ENCODE data around the gene HNRNPA3. TPM values are rescaled to one million over a fixed set of nuclear protein-coding genes. Genes with fewer than 3 reads are reported as not detected.
"Not testable (repeated sequence)": the region's sequence is repeated elsewhere in the genome, so short reads cannot be mapped to it uniquely, and the experiment has no call there.

Gene HNRNPA3
- total RNA-seq, 1 experiment from 2014 or later = 406 TPM

DNA sequence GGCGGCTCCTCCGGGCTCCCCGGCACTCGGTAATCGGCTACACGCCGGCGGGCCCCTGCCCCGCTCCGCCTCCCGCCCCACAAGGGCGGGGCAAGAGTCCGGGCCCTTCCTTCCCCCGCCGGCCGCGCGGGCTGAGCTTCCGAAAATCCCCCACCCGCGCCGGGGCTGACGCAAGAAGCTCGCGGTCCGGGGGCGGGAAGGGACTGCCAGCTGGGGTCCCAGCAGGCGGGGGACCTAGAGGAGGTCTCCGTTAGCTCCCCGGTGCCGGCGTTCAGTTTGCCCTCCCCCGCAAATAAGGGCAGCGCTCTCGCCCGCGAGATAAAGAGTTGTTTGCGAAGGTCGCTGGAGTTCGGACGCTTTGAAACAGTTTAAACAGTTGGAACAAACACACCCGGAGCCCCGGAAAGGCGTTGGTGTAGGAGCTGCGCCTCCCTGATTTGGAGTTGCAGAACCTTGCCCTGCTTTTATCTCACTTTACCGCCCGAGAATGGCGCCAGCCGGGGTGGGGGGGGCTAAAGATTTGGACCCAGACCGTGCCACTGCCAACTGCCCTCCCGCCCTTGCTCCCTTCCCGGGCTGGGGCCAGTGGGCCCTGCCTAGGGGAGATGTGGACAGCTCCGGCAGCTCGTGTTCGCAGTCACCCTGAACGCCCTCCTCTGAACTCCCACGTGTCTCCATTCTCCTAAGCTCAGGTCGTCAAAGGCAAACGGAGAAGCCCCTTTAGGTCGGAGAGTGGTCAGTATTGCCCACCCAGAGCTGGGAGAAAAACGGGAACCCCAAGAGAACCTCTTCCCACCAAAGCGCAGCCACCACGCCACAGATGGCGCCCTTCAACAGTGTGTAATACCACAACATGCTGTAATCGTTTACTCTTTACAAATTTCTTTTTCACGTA lies 52.3 kb downstream of the HNRNPA3 start, which contains the start of gene NFE2L2 (continued):
- TF ChIP-seq, protein P1, sequence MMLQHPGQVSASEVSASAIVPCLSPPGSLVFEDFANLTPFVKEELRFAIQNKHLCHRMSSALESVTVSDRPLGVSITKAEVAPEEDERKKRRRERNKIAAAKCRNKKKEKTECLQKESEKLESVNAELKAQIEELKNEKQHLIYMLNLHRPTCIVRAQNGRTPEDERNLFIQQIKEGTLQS (CRISPR knock-in tag; conservative IDR thresholded peaks at IDR 0.05) = no peak; the same call in 1 of the 2 replicates
- no peak for TF ChIP-seq ZNF317 (CRISPR knock-in tag; IDR thresholded peaks at IDR 0.05; ENCODE audit: borderline replicate concordance, low read depth)
- TF ChIP-seq, protein P2, sequence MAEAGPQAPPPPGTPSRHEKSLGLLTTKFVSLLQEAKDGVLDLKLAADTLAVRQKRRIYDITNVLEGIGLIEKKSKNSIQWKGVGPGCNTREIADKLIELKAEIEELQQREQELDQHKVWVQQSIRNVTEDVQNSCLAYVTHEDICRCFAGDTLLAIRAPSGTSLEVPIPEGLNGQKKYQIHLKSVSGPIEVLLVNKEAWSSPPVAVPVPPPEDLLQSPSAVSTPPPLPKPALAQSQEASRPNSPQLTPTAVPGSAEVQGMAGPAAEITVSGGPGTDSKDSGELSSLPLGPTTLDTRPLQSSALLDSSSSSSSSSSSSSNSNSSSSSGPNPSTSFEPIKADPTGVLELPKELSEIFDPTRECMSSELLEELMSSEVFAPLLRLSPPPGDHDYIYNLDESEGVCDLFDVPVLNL (CRISPR knock-in tag; IDR thresholded peaks at IDR 0.05; ENCODE audit: borderline replicate concordance, low read depth) = no peak
- TF ChIP-seq, protein P3, sequence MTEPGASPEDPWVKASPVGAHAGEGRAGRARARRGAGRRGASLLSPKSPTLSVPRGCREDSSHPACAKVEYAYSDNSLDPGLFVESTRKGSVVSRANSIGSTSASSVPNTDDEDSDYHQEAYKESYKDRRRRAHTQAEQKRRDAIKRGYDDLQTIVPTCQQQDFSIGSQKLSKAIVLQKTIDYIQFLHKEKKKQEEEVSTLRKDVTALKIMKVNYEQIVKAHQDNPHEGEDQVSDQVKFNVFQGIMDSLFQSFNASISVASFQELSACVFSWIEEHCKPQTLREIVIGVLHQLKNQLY (CRISPR knock-in tag; IDR thresholded peaks at IDR 0.05) = no peak
- no peak for TF ChIP-seq ZNF396 (CRISPR knock-in tag; IDR thresholded peaks at IDR 0.05; ENCODE audit: borderline replicate concordance)
- no peak for TF ChIP-seq GRHL2 (CRISPR knock-in tag; IDR thresholded peaks at IDR 0.05; ENCODE audit: insufficient replicate concordance, severe bottlenecking)

DNA sequence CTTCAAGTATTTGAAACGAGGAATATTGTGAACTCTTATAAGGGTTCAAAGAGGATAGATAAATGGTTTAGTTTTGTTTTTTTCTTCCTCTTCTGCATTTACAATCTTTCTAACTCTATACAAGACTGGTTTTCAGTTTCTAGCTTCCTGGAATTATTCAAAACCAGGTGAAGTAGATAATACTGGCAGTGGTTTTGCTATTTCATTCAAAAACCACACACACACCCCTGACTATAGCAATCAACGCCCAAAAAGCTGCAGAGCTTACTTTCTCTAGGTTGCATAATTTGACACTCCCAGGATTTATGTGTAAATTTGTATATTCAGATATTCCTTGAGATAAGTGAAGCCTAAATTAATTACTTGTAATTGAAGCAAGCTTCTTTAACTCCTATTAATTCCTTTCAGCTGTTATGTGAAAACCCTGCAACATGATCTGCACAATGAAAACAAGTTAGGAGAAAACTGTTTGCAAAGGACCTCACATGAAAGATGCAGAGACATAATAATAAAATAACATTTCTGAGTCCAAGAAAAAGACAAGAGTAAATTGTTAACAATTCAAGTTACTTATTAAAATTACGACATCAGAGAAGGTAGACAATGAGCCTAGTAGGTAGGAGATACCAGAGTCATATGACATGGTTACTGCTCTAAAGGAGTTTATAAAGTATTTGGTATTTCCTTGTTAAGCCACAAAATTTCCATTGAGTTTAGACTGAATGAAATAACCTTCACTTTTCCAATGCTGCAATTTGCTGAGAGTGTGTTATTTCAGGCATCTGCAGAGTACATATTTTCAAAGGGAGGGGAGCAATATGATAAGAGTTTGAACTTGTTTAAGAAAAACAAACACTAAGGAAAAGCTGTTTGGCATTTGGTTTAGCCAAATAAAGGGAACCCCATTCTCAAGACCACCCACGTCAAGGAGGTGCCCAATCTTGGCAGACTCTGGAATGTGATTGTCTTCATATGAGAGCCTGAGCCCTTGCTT lies 53.5 kb downstream of the HNRNPA3 start:
- TF ChIP-seq IRF2 (CRISPR knock-in tag; IDR thresholded peaks at IDR 0.05; ENCODE audit: borderline replicate concordance, low read depth) = no peak
- no peak for TF ChIP-seq ZNF423 (CRISPR knock-in tag; IDR thresholded peaks at IDR 0.05)
- peak; percentile 37; the same call in 1 of the 2 replicates for TF ChIP-seq GABPB1 (CRISPR knock-in tag; IDR thresholded peaks at IDR 0.05)
- TF ChIP-seq, protein P4, sequence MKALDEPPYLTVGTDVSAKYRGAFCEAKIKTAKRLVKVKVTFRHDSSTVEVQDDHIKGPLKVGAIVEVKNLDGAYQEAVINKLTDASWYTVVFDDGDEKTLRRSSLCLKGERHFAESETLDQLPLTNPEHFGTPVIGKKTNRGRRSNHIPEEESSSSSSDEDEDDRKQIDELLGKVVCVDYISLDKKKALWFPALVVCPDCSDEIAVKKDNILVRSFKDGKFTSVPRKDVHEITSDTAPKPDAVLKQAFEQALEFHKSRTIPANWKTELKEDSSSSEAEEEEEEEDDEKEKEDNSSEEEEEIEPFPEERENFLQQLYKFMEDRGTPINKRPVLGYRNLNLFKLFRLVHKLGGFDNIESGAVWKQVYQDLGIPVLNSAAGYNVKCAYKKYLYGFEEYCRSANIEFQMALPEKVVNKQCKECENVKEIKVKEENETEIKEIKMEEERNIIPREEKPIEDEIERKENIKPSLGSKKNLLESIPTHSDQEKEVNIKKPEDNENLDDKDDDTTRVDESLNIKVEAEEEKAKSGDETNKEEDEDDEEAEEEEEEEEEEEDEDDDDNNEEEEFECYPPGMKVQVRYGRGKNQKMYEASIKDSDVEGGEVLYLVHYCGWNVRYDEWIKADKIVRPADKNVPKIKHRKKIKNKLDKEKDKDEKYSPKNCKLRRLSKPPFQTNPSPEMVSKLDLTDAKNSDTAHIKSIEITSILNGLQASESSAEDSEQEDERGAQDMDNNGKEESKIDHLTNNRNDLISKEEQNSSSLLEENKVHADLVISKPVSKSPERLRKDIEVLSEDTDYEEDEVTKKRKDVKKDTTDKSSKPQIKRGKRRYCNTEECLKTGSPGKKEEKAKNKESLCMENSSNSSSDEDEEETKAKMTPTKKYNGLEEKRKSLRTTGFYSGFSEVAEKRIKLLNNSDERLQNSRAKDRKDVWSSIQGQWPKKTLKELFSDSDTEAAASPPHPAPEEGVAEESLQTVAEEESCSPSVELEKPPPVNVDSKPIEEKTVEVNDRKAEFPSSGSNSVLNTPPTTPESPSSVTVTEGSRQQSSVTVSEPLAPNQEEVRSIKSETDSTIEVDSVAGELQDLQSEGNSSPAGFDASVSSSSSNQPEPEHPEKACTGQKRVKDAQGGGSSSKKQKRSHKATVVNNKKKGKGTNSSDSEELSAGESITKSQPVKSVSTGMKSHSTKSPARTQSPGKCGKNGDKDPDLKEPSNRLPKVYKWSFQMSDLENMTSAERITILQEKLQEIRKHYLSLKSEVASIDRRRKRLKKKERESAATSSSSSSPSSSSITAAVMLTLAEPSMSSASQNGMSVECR (CRISPR knock-in tag; IDR thresholded peaks at IDR 0.05; ENCODE audit: borderline replicate concordance) = no peak
- Mint-ChIP-seq H3K27ac (no peak overlapping the region), H3K4me3 (peak overlapping the region; percentile 83), H3K27me3 (ENCODE audit: low read depth) (no peaks in the 10 kb centered on the region), H3K9me3 (no peaks in the 10 kb centered on the region), H3K4me1 (peaks cover 37% of the 10 kb centered on the region), H3K36me3 (no peaks in the 10 kb centered on the region)
- CTCF ChIA-PET = interaction anchor here (1.4 to 4.8 kb wide), 3 partner anchors 67 to 102 kb away, joined by 4 to 34 read pairs (median 9); no protein-coding TSS in a partner anchor
- ATAC-seq (no peak), DNase-seq (ENCODE audit: low spot score) (no peak)
- POLR2A ChIA-PET = interaction anchor here (1.5 kb wide), 2 partner anchors 68 to 434 kb away, joined by 4 to 6 read pairs; no protein-coding TSS in a partner anchor

DNA sequence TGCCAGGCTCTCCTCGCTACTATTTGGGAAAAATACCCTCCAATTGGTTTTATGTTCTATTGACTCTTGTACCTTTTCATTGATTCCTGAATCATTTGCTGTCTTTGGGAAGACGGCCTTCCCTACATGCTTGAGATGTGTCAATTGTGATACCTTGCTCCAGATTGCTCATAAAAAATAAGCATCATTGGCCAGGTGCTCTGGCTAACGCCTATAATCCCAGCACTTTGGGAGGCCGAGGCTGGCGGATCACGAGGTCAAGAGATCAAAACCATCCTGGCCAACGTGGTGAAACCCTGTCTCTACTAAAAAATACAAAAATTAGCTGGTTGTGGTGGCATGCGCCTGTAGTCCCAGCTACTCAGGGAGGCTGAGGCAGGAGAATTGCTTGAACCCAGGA lies 54.4 kb downstream of the HNRNPA3 start:
- CTCF ChIA-PET = interaction anchor here (1.2 to 4.8 kb wide), 2 partner anchors 14 to 102 kb away, joined by 4 to 34 read pairs; no protein-coding TSS in a partner anchor
- H3K36me3 Mint-ChIP-seq = not testable (repeated sequence)
- peaks cover 29% of the 10 kb centered on the region for H3K4me1 Mint-ChIP-seq

More for the DNA sequence above, 54.4 kb downstream of the HNRNPA3 start:
- POLR2A ChIA-PET = interaction anchor here (1.0 kb wide), 1 partner anchor 22 kb away, joined by 3 read pairs; no protein-coding TSS in a partner anchor
- not testable (repeated sequence) for H3K27ac Mint-ChIP-seq; DNase-seq (ENCODE audit: low spot score); ATAC-seq; H3K9me3 Mint-ChIP-seq; H3K4me3 Mint-ChIP-seq; H3K27me3 Mint-ChIP-seq (ENCODE audit: low read depth)

Measured in WTC11 (cell line).